RWPE1 (cell line): Measurements from ENCODE around the gene APCDD1.

Source experiments
- CTCF ChIA-PET: fragments of 350-600 bp; sonication (Branson Sonifier 250); formaldehyde crosslinking; extraction: SDS; loops from one replicate; lab custom pipeline; 2021; lab: Yijun Ruan, JAX
- POLR2A ChIA-PET: fragments of 400-600 bp; formaldehyde crosslinking; extraction: SDS; loops from one replicate; lab custom pipeline; 2020; ENCODE audit warnings: antibody characterized with exemption; ENCODE audit not compliant: low non-redundant PET; lab: Yijun Ruan, JAX
- DNase-seq: peaks from one replicate; pipeline ENCODE4 v3.0.0; 2012; ENCODE audit warnings: low spot score
- H3K27ac ChIP-seq: fragments of 450-650 bp; 2 replicates; pipeline ENCODE4 v1.5.1; 2017
- CTCF ChIP-seq: fragments of 450-650 bp; conservative IDR thresholded peaks from 2 replicates; pipeline ENCODE4 v1.5.1; 2017; ENCODE audit warnings: low read depth, mild to moderate bottlenecking

The APCDD1 gene

GRCh38 chr18:10455726-10456453 is 1.5 kb downstream of the APCDD1 start:
- ChIA-PET CTCF (interaction anchor here (0.7 kb wide), 1 partner anchor 372 kb away, joined by 5 read pairs; no protein-coding TSS in a partner anchor), POLR2A (no interaction called here)
- DNase-seq = no peak
- TF ChIP-seq CTCF = no peak
- no peak overlapping the region for H3K27ac ChIP-seq

- POLR2A ChIA-PET = no interaction called here
- CTCF ChIA-PET = interaction anchor here (0.7 kb wide), 1 partner anchor 373 kb away, joined by 5 read pairs; no protein-coding TSS in a partner anchor
- H3K27ac ChIP-seq = no peak overlapping the region
- no peak for TF ChIP-seq CTCF
- DNase-seq = no peak
These were observed 2.3 kb downstream of the APCDD1 start for GRCh38 chr18:10456718-10457117.

GRCh38 chr18:10457128-10457527 is 2.7 kb downstream of the APCDD1 start:
- DNase-seq = no peak
- no peak for TF ChIP-seq CTCF
- no peak overlapping the region for H3K27ac ChIP-seq
- ChIA-PET POLR2A (no interaction called here), CTCF (interaction anchor here (0.6 kb wide), 1 partner anchor 313 kb away, joined by 5 read pairs; no protein-coding TSS in a partner anchor)

GRCh38 chr18:10457767-10458166 is 3.3 kb downstream of the APCDD1 start:
- H3K27ac ChIP-seq = no peak overlapping the region
- POLR2A ChIA-PET = no interaction called here
- no peak for DNase-seq
- TF ChIP-seq CTCF = no peak
- CTCF ChIA-PET = interaction anchor here (0.6 kb wide), 1 partner anchor 313 kb away, joined by 5 read pairs; no protein-coding TSS in a partner anchor

GRCh38 chr18:10458691-10459090 is 4.3 kb downstream of the APCDD1 start:
- no peak overlapping the region for H3K27ac ChIP-seq
- POLR2A ChIA-PET = no interaction called here
- no peak for TF ChIP-seq CTCF
- no peak for DNase-seq
- CTCF ChIA-PET = no interaction called here

GRCh38 chr18:10459587-10459986 is 5.2 kb downstream of the APCDD1 start:
- DNase-seq = no peak
- CTCF ChIA-PET = no interaction called here
- POLR2A ChIA-PET = no interaction called here
- H3K27ac ChIP-seq = no peak overlapping the region
- no peak for TF ChIP-seq CTCF
